ENCODE results near the gene PPME1. TPM values are rescaled to one million over a fixed set of nuclear protein-coding genes. Genes with fewer than 3 reads are reported as not detected.
A peak's percentile ranks its signal among the peaks of the same experiment; 100 is the strongest.

The PPME1 gene
- total RNA-seq, 1 experiment from 2014 or later = 38.1 TPM

DNA sequence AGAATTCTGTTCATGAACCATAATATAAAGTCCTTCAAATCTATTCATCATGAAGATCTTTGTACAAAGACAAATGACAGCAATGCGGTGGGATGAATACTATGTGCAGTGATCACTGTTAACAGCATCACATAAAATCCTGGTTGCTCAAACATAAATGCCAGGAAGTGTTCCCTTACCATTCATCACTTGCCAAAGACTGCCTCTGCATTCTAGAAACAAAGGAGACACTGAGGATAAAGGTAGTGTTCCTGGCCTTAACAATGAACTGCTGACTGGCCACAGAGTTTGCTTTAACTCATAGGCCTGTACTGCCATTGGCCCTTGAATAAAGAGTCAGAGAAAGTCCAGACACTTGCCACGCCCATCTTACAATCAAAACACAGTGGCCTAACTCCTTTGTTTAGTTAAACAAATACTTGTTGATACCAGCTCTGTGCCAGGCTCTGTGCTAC, 29.8 kb upstream of the PPME1 start:
- TF ChIP-seq, protein P1, sequence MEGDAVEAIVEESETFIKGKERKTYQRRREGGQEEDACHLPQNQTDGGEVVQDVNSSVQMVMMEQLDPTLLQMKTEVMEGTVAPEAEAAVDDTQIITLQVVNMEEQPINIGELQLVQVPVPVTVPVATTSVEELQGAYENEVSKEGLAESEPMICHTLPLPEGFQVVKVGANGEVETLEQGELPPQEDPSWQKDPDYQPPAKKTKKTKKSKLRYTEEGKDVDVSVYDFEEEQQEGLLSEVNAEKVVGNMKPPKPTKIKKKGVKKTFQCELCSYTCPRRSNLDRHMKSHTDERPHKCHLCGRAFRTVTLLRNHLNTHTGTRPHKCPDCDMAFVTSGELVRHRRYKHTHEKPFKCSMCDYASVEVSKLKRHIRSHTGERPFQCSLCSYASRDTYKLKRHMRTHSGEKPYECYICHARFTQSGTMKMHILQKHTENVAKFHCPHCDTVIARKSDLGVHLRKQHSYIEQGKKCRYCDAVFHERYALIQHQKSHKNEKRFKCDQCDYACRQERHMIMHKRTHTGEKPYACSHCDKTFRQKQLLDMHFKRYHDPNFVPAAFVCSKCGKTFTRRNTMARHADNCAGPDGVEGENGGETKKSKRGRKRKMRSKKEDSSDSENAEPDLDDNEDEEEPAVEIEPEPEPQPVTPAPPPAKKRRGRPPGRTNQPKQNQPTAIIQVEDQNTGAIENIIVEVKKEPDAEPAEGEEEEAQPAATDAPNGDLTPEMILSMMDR (IDR thresholded peaks at IDR 0.05; ENCODE audit: unreplicated experiment) = no peak
- intact Hi-C loops (cut with micrococcal nuclease) = no loop called here
- ChIA-PET CTCF (no interaction called here), POLR2A (interaction anchor here (2.1 kb wide), 1 partner anchor 30 kb away, joined by 17 read pairs; the partner anchor contains the start of genes C2CD3 and PPME1)
- Mint-ChIP-seq H3K9me3 (ENCODE audit: unreplicated experiment) (no peaks in the 10 kb centered on the region), H3K27ac (ENCODE audit: low read depth, unreplicated experiment) (peak overlapping the region; percentile 13), H3K27me3 (ENCODE audit: insufficient read depth, unreplicated experiment) (no peaks in the 10 kb centered on the region), H3K36me3 (ENCODE audit: insufficient read depth, unreplicated experiment) (no peaks in the 10 kb centered on the region), H3K4me3 (ENCODE audit: unreplicated experiment) (no peak overlapping the region), H3K4me1 (ENCODE audit: insufficient read depth, unreplicated experiment) (peaks cover 36% of the 10 kb centered on the region)
- DNase-seq (ENCODE audit: unreplicated experiment) = peak; percentile 52
- BruUV-seq (replicated peaks) = no TSS peak

DNA sequence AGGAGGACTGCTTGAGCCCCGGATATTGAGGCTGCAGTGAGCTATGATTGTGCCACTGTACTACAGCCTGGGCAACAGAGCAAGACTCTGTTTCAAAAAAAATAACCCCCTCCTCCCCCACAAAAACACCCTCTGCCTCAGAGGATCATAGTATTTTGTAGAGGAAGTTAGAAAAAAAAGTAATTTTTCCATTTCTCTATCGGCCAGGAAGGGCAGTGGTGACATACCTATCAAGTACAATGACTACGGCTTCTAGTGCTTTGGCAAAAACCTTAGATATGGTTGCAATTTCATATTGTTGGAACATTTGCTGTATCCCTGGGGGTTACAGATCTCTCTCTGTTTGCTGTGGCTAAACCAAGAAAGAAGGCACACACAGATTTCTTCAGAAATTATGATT, 29.2 kb upstream of the PPME1 start:
- TF ChIP-seq, protein P1 (IDR thresholded peaks at IDR 0.05; ENCODE audit: unreplicated experiment) = no peak
- POLR2A ChIA-PET = interaction anchor here (2.1 kb wide), 1 partner anchor 29 kb away, joined by 17 read pairs; the partner anchor contains the start of genes C2CD3 and PPME1
- Mint-ChIP-seq H3K4me1 (ENCODE audit: insufficient read depth, unreplicated experiment) (peaks cover 36% of the 10 kb centered on the region), H3K4me3 (ENCODE audit: unreplicated experiment) (no peak overlapping the region), H3K36me3 (ENCODE audit: insufficient read depth, unreplicated experiment) (no peaks in the 10 kb centered on the region), H3K27ac (ENCODE audit: low read depth, unreplicated experiment) (peak overlapping the region; percentile 13), H3K9me3 (ENCODE audit: unreplicated experiment) (no peaks in the 10 kb centered on the region), H3K27me3 (ENCODE audit: insufficient read depth, unreplicated experiment) (no peaks in the 10 kb centered on the region)
- intact Hi-C loops (cut with micrococcal nuclease) = no loop called here
- DNase-seq (ENCODE audit: unreplicated experiment) = no peak
- CTCF ChIA-PET = no interaction called here
- BruUV-seq (replicated peaks) = no TSS peak

DNA sequence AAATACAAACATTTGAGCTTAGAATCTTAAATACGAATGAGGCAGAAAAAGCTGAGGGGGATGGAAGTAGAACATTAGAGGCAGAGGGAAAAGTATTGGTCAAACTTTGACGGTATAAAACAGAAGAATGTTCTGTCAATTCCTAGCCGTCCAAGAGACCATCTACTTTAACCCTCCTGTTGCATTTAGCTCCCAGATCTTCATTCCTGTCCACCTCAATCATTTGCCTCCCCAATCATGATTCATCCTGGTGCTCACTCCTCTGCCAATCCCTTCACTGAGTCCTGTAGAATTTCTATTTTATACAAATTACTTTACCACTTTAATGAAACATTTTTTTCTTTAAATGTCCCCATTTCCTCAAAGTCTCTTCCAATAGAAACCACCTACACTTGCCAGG, 28.5 kb upstream of the PPME1 start:
- peaks cover 40% of the 10 kb centered on the region for H3K4me1 Mint-ChIP-seq (ENCODE audit: insufficient read depth, unreplicated experiment)
- H3K27me3 Mint-ChIP-seq (ENCODE audit: insufficient read depth, unreplicated experiment) = no peaks in the 10 kb centered on the region
- CTCF ChIA-PET = no interaction called here
- H3K4me3 Mint-ChIP-seq (ENCODE audit: unreplicated experiment) = no peak overlapping the region
- POLR2A ChIA-PET = interaction anchor here (2.1 kb wide), 1 partner anchor 28 kb away, joined by 17 read pairs; the partner anchor contains the start of genes C2CD3 and PPME1
- no peaks in the 10 kb centered on the region for H3K9me3 Mint-ChIP-seq (ENCODE audit: unreplicated experiment)
- H3K36me3 Mint-ChIP-seq (ENCODE audit: insufficient read depth, unreplicated experiment) = no peaks in the 10 kb centered on the region
- DNase-seq (ENCODE audit: unreplicated experiment) = no peak
- TF ChIP-seq, protein P1 (IDR thresholded peaks at IDR 0.05; ENCODE audit: unreplicated experiment) = no peak
- intact Hi-C loops (cut with micrococcal nuclease) = no loop called here
- H3K27ac Mint-ChIP-seq (ENCODE audit: low read depth, unreplicated experiment) = peak overlapping the region; percentile 13
- no TSS peak for BruUV-seq (replicated peaks)

DNA sequence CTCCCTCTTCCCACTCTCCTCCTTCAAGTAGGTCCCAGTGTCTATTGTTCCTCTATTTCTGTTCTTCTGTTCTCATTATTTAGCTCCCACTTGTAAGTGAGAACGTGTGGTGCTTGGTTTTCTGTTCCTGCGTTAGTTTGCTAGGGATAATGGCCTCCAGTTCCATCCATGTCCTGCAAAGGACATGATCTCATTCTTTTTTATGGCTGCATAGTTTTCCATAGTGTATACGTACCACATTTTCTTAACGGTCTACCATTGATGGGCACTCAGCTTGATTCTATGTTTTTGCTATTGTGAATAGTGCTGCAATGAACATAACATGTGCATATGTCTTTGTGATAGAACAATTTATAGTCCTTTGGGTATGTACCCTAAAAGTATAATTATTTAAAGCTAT, 26.5 kb upstream of the PPME1 start:
- POLR2A ChIA-PET = interaction anchor here (1.0 to 2.9 kb wide), 4 partner anchors 8 to 27 kb away, joined by 3 to 9 read pairs (median 4); partner anchors contain the start of genes C2CD3 and PPME1

More for the DNA sequence above, 26.5 kb upstream of the PPME1 start:
- intact Hi-C loops (cut with micrococcal nuclease) = no loop called here
- CTCF ChIA-PET = interaction anchor here (1.2 kb wide), 1 partner anchor 9 kb away, joined by 3 read pairs; no protein-coding TSS in a partner anchor
- TF ChIP-seq, protein P1 (IDR thresholded peaks at IDR 0.05; ENCODE audit: unreplicated experiment) = no peak
- Mint-ChIP-seq H3K36me3 (ENCODE audit: insufficient read depth, unreplicated experiment) (no peaks in the 10 kb centered on the region), H3K27me3 (ENCODE audit: insufficient read depth, unreplicated experiment) (no peaks in the 10 kb centered on the region), H3K4me1 (ENCODE audit: insufficient read depth, unreplicated experiment) (peaks cover 28% of the 10 kb centered on the region), H3K9me3 (ENCODE audit: unreplicated experiment) (no peaks in the 10 kb centered on the region), H3K27ac (ENCODE audit: low read depth, unreplicated experiment) (no peak overlapping the region), H3K4me3 (ENCODE audit: unreplicated experiment) (no peak overlapping the region)
- BruUV-seq (replicated peaks) = no TSS peak
- DNase-seq (ENCODE audit: unreplicated experiment) = no peak
